ENCODE results near the gene ARHGEF9.
"Not testable (repeated sequence)": the region's sequence is repeated elsewhere in the genome, so short reads cannot be mapped to it uniquely, and the experiment has no call there.

Gene ARHGEF9

DNA sequence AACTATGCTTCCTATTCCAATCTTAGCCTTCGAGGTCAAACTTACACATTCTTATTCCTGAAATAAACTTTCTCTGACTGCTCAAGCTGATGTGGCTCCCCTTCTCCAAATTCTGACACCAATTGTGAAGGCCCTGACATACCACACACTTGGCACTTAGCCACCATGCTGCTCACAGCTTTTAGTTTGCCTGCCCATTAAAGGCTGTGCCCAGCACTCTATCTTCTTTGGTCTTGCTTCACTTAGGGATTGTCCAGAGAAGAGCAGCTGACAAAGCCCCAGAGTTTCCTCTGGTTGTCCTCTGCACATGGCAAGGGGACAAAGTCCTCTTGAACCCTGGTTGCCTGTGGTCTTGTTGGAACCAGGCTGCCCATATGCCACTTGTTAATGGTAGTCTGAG, 126.1 kb downstream of the ARHGEF9 start:
- no peak for TF ChIP-seq CTCF (IDR thresholded peaks at IDR 0.05; ENCODE audit: control extremely low read depth, extremely low read depth, low read depth, missing control alignments)
- ChIA-PET POLR2A (no interaction called here), CTCF (interaction anchor here (1.5 kb wide), 1 partner anchor 11 kb away, joined by 3 read pairs; no protein-coding TSS in a partner anchor)
- DNase-seq (ENCODE audit: extremely low spot score), result no peak

GRCh38 chrX:63657821-63658220, 127.2 kb downstream of the ARHGEF9 start:
- TF ChIP-seq CTCF (IDR thresholded peaks at IDR 0.05; ENCODE audit: control extremely low read depth, extremely low read depth, low read depth, missing control alignments), result no peak
- DNase-seq (ENCODE audit: extremely low spot score), result no peak
- ChIA-PET POLR2A (no interaction called here), CTCF (interaction anchor here (0.7 to 1.5 kb wide), 4 partner anchors 12 to 107 kb away, joined by 3 read pairs; no protein-coding TSS in a partner anchor)

DNA sequence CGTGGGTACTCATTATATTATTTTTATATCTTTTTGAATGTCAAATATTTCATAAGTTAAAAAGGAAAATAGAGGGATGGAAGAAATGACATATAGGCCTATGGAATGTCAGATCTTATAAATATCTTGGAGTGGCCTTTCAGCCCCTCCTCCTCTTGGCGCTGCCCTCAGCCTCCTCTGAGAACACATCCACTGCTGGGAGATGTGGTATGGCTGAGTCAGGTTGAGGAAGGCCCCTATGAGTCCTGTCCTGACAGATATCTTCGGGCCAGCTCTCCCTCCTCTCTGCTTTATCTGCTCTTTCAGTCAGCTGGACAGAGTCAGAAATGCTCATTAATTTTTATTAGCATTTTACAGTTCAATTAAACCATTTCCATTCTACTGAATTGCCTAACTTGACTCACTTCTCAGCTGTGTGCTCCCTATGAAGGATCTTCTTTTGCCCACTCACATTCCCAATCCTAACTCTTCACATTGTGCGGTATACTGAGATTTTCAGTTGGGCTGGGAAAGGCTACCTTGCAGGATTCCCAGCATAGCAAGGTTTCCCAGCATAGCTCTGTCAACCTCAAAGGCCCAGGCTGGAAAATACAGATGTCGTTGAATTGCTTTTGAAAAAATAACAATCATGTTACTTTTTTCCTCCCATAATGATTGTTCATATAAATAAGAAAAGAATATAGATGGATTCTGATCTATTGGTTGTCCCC, 128.0 kb downstream of the ARHGEF9 start:
- ChIA-PET POLR2A (no interaction called here), CTCF (interaction anchor here (0.7 kb wide), 1 partner anchor 13 kb away, joined by 3 read pairs; no protein-coding TSS in a partner anchor)
- TF ChIP-seq CTCF (IDR thresholded peaks at IDR 0.05; ENCODE audit: control extremely low read depth, extremely low read depth, low read depth, missing control alignments), result no peak
- no peak for DNase-seq (ENCODE audit: extremely low spot score)

GRCh38 chrX:63652086-63652765, 132.8 kb downstream of the ARHGEF9 start:
- ChIA-PET POLR2A (no interaction called here), CTCF (no interaction called here)
- no peak for TF ChIP-seq CTCF (IDR thresholded peaks at IDR 0.05; ENCODE audit: control extremely low read depth, extremely low read depth, low read depth, missing control alignments)
- DNase-seq (ENCODE audit: extremely low spot score), result no peak

- DNase-seq (ENCODE audit: extremely low spot score); POLR2A ChIA-PET; CTCF ChIA-PET: not testable (repeated sequence)
These were observed 139.3 kb downstream of the ARHGEF9 start for GRCh38 chrX:63645748-63646147.

DNA sequence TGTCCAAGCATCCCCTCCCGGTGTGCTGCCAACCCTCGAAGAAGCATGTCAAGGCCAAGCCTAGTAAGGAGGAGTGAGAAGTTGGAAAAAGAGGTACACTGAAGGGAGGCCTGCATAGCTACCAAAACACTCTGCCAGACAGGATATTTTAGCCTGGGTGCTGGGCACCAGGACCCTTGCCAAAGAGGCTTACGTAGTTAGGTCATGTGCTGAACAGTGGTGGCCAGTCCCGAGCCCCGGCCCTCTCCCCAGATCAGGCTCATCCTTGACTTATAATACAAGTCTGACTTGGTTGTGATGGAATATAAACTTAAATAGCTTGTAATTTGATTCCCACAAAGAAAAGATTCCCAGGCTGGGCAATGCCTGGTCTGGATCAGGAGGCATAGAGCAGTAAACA, 149.3 kb downstream of the ARHGEF9 start:
- DNase-seq (ENCODE audit: extremely low spot score), result no peak
- ChIA-PET CTCF (no interaction called here), POLR2A (no interaction called here)
- no peak for TF ChIP-seq CTCF (IDR thresholded peaks at IDR 0.05; ENCODE audit: control extremely low read depth, extremely low read depth, low read depth, missing control alignments)

GRCh38 chrX:63613531-63614028, 171.4 kb downstream of the ARHGEF9 start:
- no peak for DNase-seq (ENCODE audit: extremely low spot score)
- no peak for TF ChIP-seq CTCF (IDR thresholded peaks at IDR 0.05; ENCODE audit: control extremely low read depth, extremely low read depth, low read depth, missing control alignments)
- CTCF ChIA-PET, result no interaction called here
- POLR2A ChIA-PET, result no interaction called here
